Nephron (organoid): ENCODE data around the gene PPFIA1.

Experiments used
- H3K27ac Mint-ChIP-seq, 3 experiments: 2 replicates each; pipeline ENCODE4 v1.8.0; 2020; ENCODE audit warnings: mixed read lengths in 3 of 3, mild to moderate bottlenecking in 2 of 3, moderate library complexity in 1 of 3
- H3K27me3 Mint-ChIP-seq: 2 replicates; pipeline ENCODE4 v1.8.0; 2021; ENCODE audit warnings: low read depth, mild to moderate bottlenecking, moderate library complexity, mixed read lengths
- H3K36me3 Mint-ChIP-seq: 2 replicates; pipeline ENCODE4 v1.8.0; 2020; ENCODE audit warnings: low read depth, mixed read lengths
- H3K4me1 Mint-ChIP-seq: 2 replicates; pipeline ENCODE4 v1.8.0; 2020; ENCODE audit warnings: mixed read lengths
- H3K4me3 Mint-ChIP-seq, 3 experiments: 2 replicates each; pipeline ENCODE4 v1.8.0; 2020; ENCODE audit warnings: mild to moderate bottlenecking in 3 of 3, mixed read lengths in 3 of 3, moderate library complexity in 2 of 3
- H3K9me3 Mint-ChIP-seq: 2 replicates; pipeline ENCODE4 v1.8.0; 2020; ENCODE audit warnings: mixed read lengths
- CTCF ChIP-seq, 3 experiments: fragments of 200-600 bp; sonication (generic); IDR thresholded peaks; one replicate each; pipeline ENCODE4 v1.5.0; 2021; ENCODE audit warnings: antibody characterized with exemption in 3 of 3; ENCODE audit not compliant: unreplicated experiment in 3 of 3

PPFIA1 gene

GRCh38 chr11:70296681-70297080, 26.2 kb downstream of the PPFIA1 start:
- no peak overlapping the region for H3K4me3 Mint-ChIP-seq
- TF ChIP-seq CTCF (IDR thresholded peaks at IDR 0.05; ENCODE audit: unreplicated experiment in 3 of 3): no peak
- H3K4me1 Mint-ChIP-seq: no peaks in the 10 kb centered on the region
- peaks cover 6% of the 10 kb centered on the region for H3K9me3 Mint-ChIP-seq
- H3K27ac Mint-ChIP-seq: no peak overlapping the region
- H3K36me3 Mint-ChIP-seq: peaks cover 67% of the 10 kb centered on the region
- no peaks in the 10 kb centered on the region for H3K27me3 Mint-ChIP-seq

- Mint-ChIP-seq H3K27ac (no peak overlapping the region), H3K9me3 (peaks cover 6% of the 10 kb centered on the region), H3K27me3 (no peaks in the 10 kb centered on the region), H3K4me1 (peaks cover 6% of the 10 kb centered on the region), H3K36me3 (peaks cover 65% of the 10 kb centered on the region), H3K4me3 (no peak overlapping the region)
- no peak for TF ChIP-seq CTCF (IDR thresholded peaks at IDR 0.05; ENCODE audit: unreplicated experiment in 3 of 3)
These were observed 26.9 kb downstream of the PPFIA1 start for GRCh38 chr11:70297341-70297740.

- Mint-ChIP-seq H3K4me1 (peaks cover 7% of the 10 kb centered on the region), H3K36me3 (peaks cover 55% of the 10 kb centered on the region), H3K4me3 (no peak overlapping the region), H3K9me3 (peaks cover 6% of the 10 kb centered on the region), H3K27ac (no peak overlapping the region), H3K27me3 (no peaks in the 10 kb centered on the region)
- TF ChIP-seq CTCF (IDR thresholded peaks at IDR 0.05; ENCODE audit: unreplicated experiment in 3 of 3): no peak
These were observed 27.9 kb downstream of the PPFIA1 start for GRCh38 chr11:70298243-70298915.

- no peaks in the 10 kb centered on the region for H3K27me3 Mint-ChIP-seq
- no peak overlapping the region for H3K4me3 Mint-ChIP-seq
- no peak overlapping the region for H3K27ac Mint-ChIP-seq
- peaks cover 44% of the 10 kb centered on the region for H3K36me3 Mint-ChIP-seq
- no peak for TF ChIP-seq CTCF (IDR thresholded peaks at IDR 0.05; ENCODE audit: unreplicated experiment in 3 of 3)
- H3K4me1 Mint-ChIP-seq: peaks cover 7% of the 10 kb centered on the region
- peaks cover 2% of the 10 kb centered on the region for H3K9me3 Mint-ChIP-seq
These were observed 29.1 kb downstream of the PPFIA1 start for GRCh38 chr11:70299636-70300035.

GRCh38 chr11:70301191-70301590, 30.7 kb downstream of the PPFIA1 start:
- H3K27me3 Mint-ChIP-seq: no peaks in the 10 kb centered on the region
- no peak for TF ChIP-seq CTCF (IDR thresholded peaks at IDR 0.05; ENCODE audit: unreplicated experiment in 3 of 3)
- no peak overlapping the region for H3K27ac Mint-ChIP-seq
- peaks cover 41% of the 10 kb centered on the region for H3K36me3 Mint-ChIP-seq
- no peak overlapping the region for H3K4me3 Mint-ChIP-seq
- H3K4me1 Mint-ChIP-seq: peaks cover 7% of the 10 kb centered on the region
- H3K9me3 Mint-ChIP-seq: peaks cover 2% of the 10 kb centered on the region

GRCh38 chr11:70301721-70302418, 31.4 kb downstream of the PPFIA1 start:
- Mint-ChIP-seq H3K4me1 (peaks cover 7% of the 10 kb centered on the region), H3K9me3 (no peaks in the 10 kb centered on the region), H3K4me3 (no peak overlapping the region), H3K36me3 (peaks cover 38% of the 10 kb centered on the region), H3K27ac (no peak overlapping the region), H3K27me3 (no peaks in the 10 kb centered on the region)
- no peak for TF ChIP-seq CTCF (IDR thresholded peaks at IDR 0.05; ENCODE audit: unreplicated experiment in 3 of 3)
